A673 (cell line): Measurements from ENCODE around the gene PROX2. TPM values are rescaled to one million over a fixed set of nuclear protein-coding genes. Genes with fewer than 3 reads are reported as not detected.

Experiments used
- BruUV-seq: library from RNA; stranded (reverse); fragments of 400-500 nt; replicated peaks from 2 replicates; lab custom pipeline; 2021; lab: Mats Ljungman, UMichigan
- CTCF ChIA-PET: fragments of 300-600 bp; sonication (Branson Sonifier 250); formaldehyde crosslinking; loops from one replicate; lab custom pipeline; 2022; ENCODE audit warnings: antibody characterized with exemption; lab: Charles Lee
- POLR2A ChIA-PET: fragments of 300-600 bp; sonication (Branson Sonifier 250); formaldehyde crosslinking; loops from one replicate; lab custom pipeline; 2022; ENCODE audit warnings: antibody characterized with exemption; ENCODE audit not compliant: low non-redundant PET; lab: Charles Lee
- DNase-seq: peaks from one replicate; pipeline ENCODE4 v3.0.0-alpha.2; 2015; ENCODE audit warnings: low spot score
- H3K27ac ChIP-seq: fragments of 200-600 bp; sonication (generic); 2 replicates; pipeline ENCODE4 v1.5.1; 2016; ENCODE audit warnings: mixed run types, low read depth, mild to moderate bottlenecking, mixed read lengths, antibody characterized with exemption, low read length; ENCODE audit not compliant: poor library complexity, severe bottlenecking
- H3K27me3 ChIP-seq: fragments of 200-600 bp; sonication (generic); replicated peaks from 2 replicates; pipeline ENCODE4 v1.6.1; 2017; ENCODE audit warnings: mixed run types, low read depth, mild to moderate bottlenecking, mixed read lengths, antibody characterized with exemption, low read length; ENCODE audit not compliant: insufficient read depth, poor library complexity
- H3K36me3 ChIP-seq: fragments of 200-600 bp; sonication (generic); 2 replicates; pipeline ENCODE4 v1.6.1; 2016; ENCODE audit warnings: mixed run types, mild to moderate bottlenecking, mixed read lengths, antibody characterized with exemption, low read length; ENCODE audit not compliant: insufficient read depth, poor library complexity, severe bottlenecking
- H3K4me1 ChIP-seq: fragments of 200-600 bp; sonication (generic); 2 replicates; pipeline ENCODE4 v1.6.1; 2017; ENCODE audit warnings: mixed run types, mild to moderate bottlenecking, mixed read lengths, antibody characterized with exemption, low read length; ENCODE audit not compliant: insufficient read depth, poor library complexity, severe bottlenecking
- H3K4me3 ChIP-seq: fragments of 200-600 bp; sonication (generic); 2 replicates; pipeline ENCODE4 v1.5.1; 2016; ENCODE audit warnings: low read depth, mixed run types, mild to moderate bottlenecking, mixed read lengths, low read length; ENCODE audit not compliant: poor library complexity, severe bottlenecking
- H3K9me3 ChIP-seq: fragments of 200-600 bp; sonication (generic); 2 replicates; pipeline ENCODE4 v1.6.1; 2016; ENCODE audit warnings: mixed run types, low read depth, mild to moderate bottlenecking, mixed read lengths, antibody characterized with exemption, low read length; ENCODE audit not compliant: poor library complexity, severe bottlenecking
- EZH2 ChIP-seq: fragments of 200-600 bp; sonication (generic); IDR thresholded peaks from 2 replicates; pipeline ENCODE4 v1.6.1; 2017; ENCODE audit warnings: borderline replicate concordance, low read depth, mild to moderate bottlenecking, mixed read lengths, antibody characterized with exemption, low read length; ENCODE audit not compliant: poor library complexity, severe bottlenecking
- intact Hi-C: fragments of 100-400 bp; cut with micrococcal nuclease; formaldehyde crosslinking; loops from one replicate; pipeline ENCODE4 v1.10.0; 2022; ENCODE audit not compliant: unreplicated experiment
- total RNA-seq: library from RNA; stranded (reverse); gene quantifications from 2 replicates; pipeline ENCODE4 v1.2.3, GENCODE V29; 2021
- TF ChIP-seq, protein P1 (sequence below): fragments of 300-800, 200-600 bp; sonication (generic); conservative IDR thresholded peaks from 2 replicates; pipeline ENCODE4 v1.5.1; 2017; ENCODE audit warnings: low read depth, mild to moderate bottlenecking, antibody characterized with exemption, low read length, moderate library complexity, mixed read lengths

Gene PROX2
- total RNA-seq, 1 experiment from 2014 or later = not detected

DNA sequence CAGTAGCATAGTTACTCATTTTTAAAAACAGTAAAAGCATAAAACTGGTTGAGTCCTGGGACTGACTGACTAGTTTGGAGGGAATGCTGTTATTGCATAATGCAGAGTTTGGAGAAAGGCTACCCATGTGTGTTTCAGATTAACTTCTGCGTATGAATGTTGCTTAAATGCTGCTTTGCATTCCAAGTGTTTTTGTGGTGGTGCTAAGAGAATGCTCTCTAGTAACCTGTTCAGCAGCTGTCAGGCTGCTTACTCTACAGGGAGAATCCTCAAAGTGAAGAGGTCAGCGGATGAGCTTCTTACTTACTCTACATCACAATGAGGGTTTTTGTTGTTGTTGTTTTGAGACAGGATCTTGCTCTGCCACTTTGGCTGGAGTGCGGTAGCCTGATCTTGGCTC is 10.1 kb upstream of the PROX2 start:
- H3K27ac ChIP-seq = no peak overlapping the region
- intact Hi-C loops = no loop called here
- H3K4me3 ChIP-seq = no peak overlapping the region
- H3K9me3 ChIP-seq = no peaks in the 10 kb centered on the region
- no peaks in the 10 kb centered on the region for H3K27me3 ChIP-seq
- ChIA-PET POLR2A (no interaction called here), CTCF (no interaction called here)
- no TSS peak for BruUV-seq
- no peak for TF ChIP-seq EZH2
- TF ChIP-seq, protein P1, sequence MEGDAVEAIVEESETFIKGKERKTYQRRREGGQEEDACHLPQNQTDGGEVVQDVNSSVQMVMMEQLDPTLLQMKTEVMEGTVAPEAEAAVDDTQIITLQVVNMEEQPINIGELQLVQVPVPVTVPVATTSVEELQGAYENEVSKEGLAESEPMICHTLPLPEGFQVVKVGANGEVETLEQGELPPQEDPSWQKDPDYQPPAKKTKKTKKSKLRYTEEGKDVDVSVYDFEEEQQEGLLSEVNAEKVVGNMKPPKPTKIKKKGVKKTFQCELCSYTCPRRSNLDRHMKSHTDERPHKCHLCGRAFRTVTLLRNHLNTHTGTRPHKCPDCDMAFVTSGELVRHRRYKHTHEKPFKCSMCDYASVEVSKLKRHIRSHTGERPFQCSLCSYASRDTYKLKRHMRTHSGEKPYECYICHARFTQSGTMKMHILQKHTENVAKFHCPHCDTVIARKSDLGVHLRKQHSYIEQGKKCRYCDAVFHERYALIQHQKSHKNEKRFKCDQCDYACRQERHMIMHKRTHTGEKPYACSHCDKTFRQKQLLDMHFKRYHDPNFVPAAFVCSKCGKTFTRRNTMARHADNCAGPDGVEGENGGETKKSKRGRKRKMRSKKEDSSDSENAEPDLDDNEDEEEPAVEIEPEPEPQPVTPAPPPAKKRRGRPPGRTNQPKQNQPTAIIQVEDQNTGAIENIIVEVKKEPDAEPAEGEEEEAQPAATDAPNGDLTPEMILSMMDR = no peak
- peaks cover 33% of the 10 kb centered on the region for H3K36me3 ChIP-seq
- DNase-seq = no peak
- peaks cover 9% of the 10 kb centered on the region for H3K4me1 ChIP-seq

DNA sequence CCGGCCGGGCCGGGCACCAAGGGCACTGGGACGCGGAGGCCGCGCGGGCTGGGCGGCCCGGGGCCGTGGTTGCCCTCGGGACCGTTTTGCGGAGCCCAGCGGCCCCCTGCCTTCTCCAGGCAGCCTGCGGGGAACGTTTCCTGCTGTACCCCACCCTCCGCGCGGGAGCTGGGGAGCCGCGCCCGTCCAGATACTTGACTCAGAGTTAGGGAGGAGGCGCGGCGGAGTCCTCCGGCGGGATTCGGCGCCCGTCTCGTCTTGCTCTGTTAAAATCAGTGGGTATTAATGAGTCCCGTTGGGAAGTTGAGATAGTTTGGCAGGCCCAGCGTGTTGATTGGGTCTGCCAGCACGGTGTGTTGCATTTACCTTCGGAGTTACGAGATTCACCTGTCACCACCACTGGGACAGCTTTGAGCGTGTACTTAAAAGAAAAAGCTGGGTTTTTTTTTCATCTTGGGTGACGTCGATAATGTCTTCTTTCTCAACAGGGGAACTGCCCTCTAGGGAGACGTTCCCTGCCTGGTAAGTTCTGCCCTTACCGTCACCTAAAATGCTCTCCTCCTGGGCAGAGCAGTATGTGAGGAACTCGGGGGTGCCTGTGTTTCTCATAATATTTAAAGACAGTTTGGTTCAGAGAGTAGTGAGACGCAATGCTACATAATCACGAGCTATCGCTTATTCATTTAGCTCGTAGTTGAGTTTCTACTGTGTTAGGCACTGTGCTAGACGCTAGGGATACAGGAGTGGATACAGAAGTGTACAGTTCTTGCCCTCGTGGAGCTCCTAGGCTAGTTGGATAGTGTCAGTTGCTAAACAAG is 6.4 kb upstream of the PROX2 start:
- ChIA-PET POLR2A (interaction anchor here (0.7 to 0.8 kb wide), 2 partner anchors 77 to 175 kb away, joined by 3 to 5 read pairs; no protein-coding TSS in a partner anchor), CTCF (interaction anchor here (0.7 to 0.9 kb wide), 3 partner anchors 21 to 65 kb away, joined by 3 to 4 read pairs (median 4); no protein-coding TSS in a partner anchor)
- H3K9me3 ChIP-seq = no peaks in the 10 kb centered on the region
- H3K36me3 ChIP-seq = peaks cover 7% of the 10 kb centered on the region
- no peaks in the 10 kb centered on the region for H3K27me3 ChIP-seq
- H3K4me3 ChIP-seq = peak overlapping the region; percentile 98
- intact Hi-C loops = no loop called here
- H3K4me1 ChIP-seq = peaks cover 12% of the 10 kb centered on the region
- H3K27ac ChIP-seq = peak overlapping the region; percentile 96
- no TSS peak for BruUV-seq
- peak; percentile 50 for DNase-seq
- TF ChIP-seq, protein P1 = no peak

DNA sequence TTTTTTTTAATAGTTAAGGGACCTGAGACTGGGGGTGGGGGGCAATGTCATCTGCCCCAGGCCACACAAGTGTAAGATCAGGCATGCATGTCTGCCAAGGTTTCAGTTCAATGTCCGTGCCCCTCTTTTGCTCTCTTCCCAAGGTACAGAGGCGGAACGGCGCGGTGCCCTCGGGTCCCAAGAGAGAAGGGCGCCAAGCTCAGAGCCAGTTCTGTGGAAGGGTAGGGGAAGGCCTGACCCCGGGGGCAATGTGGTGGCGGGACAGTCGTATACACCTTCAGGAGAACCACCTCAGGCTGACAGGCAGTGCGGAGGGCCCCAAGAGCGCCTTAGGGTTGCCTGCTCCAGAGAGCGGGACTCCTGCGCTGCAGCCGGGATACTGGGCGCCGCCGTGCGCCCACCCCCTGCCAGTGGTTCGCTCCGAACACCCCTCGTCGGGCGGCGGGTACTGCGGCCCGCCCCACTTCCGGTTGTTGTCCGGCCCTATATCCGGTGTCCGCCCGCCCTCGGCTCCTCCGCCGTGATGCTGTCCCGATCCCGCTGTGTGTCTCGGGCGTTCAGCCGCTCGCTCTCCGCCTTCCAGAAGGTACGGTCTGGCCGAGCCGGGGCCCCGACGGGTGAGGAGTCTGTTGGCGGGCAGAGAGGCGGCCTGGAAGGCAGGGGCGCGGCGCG is 5.6 kb upstream of the PROX2 start, which contains the start of gene DLST:
TSS of gene DLST (plus strand) at position 486 of the 672 bp plus-strand sequence. CDS start at position 524, 38 bp downstream.
- peaks cover 7% of the 10 kb centered on the region for H3K36me3 ChIP-seq
- ChIA-PET POLR2A (interaction anchor here (0.8 kb wide), 1 partner anchor 78 kb away, joined by 5 read pairs; no protein-coding TSS in a partner anchor), CTCF (interaction anchor here (0.6 to 0.9 kb wide), 3 partner anchors 21 to 22 kb away, joined by 3 to 4 read pairs (median 3); no protein-coding TSS in a partner anchor)
- H3K27ac ChIP-seq = peak within 1 kb of the TSS; percentile 96
- TF ChIP-seq, protein P1 = no peak
- TF ChIP-seq EZH2 = no peak
- peak within 1 kb of the TSS; percentile 98 for H3K4me3 ChIP-seq
- peak; percentile 94 for DNase-seq
- intact Hi-C loops = no loop called here
- no peaks in the 10 kb centered on the region for H3K27me3 ChIP-seq
- H3K4me1 ChIP-seq = peaks cover 12% of the 10 kb centered on the region
- no peaks in the 10 kb centered on the region for H3K9me3 ChIP-seq
- no TSS peak for BruUV-seq
